ENCODE data around the gene PIEZO1. TPM values are rescaled to one million over a fixed set of nuclear protein-coding genes. Genes with fewer than 3 reads are reported as not detected.

PIEZO1 gene
- total RNA-seq, 6 donors from 2014 or later = 107 to 535 (median 239) TPM

DNA sequence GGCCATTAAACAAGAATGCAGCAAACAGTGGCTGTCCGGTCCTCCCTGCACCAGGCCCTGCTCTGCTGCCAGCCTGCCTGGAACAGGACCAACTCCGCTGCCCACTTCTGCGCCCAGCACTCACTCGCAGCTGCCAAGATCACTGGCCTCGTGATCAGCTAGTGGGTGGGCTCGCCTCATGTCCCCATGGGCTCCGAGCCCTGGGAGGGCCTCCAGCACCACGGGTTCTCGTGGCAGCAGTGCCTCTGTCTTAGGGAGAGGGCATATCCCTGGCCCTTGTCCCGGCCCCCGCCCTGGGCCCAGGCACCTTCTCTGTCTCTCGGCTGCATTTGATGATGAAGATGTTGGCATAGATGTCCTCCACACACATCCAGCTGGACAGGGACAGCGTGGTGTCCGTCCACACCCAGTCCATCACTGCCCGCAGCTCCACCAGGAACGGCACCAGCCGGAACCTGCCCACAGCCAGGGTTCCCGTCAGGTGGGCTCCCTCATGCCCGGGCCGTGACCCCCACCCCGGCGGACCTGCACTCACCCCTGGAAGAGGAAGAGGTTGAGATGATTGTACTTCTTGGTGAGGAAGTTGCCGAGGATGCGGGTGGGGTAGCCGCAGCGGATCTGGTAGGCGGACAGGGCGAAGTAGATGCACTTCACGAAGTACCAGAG, 65.6 kb downstream of the PIEZO1 start:
- no peak overlapping the region for H3K4me3 ChIP-seq
- DNase-seq (peak in 1 of 2 donors; percentile 75), ATAC-seq (ENCODE audit: low FRiP score in 2 of 2) (no peak)
- no peaks in the 10 kb centered on the region for H3K27me3 ChIP-seq
- no peaks in the 10 kb centered on the region for H3K4me1 ChIP-seq
- H3K9me3 ChIP-seq = no peaks in the 10 kb centered on the region
- 84% methylated on average over 22 to 27 of the region's 29 CpGs for WGBS, 2 donors
- TF ChIP-seq POLR2A (IDR thresholded peaks at IDR 0.05) = no peak
- TF ChIP-seq EP300 (IDR thresholded peaks at IDR 0.05) = no peak
- no peak for TF ChIP-seq POLR2AphosphoS5 (IDR thresholded peaks at IDR 0.05)
- TF ChIP-seq, protein P1, sequence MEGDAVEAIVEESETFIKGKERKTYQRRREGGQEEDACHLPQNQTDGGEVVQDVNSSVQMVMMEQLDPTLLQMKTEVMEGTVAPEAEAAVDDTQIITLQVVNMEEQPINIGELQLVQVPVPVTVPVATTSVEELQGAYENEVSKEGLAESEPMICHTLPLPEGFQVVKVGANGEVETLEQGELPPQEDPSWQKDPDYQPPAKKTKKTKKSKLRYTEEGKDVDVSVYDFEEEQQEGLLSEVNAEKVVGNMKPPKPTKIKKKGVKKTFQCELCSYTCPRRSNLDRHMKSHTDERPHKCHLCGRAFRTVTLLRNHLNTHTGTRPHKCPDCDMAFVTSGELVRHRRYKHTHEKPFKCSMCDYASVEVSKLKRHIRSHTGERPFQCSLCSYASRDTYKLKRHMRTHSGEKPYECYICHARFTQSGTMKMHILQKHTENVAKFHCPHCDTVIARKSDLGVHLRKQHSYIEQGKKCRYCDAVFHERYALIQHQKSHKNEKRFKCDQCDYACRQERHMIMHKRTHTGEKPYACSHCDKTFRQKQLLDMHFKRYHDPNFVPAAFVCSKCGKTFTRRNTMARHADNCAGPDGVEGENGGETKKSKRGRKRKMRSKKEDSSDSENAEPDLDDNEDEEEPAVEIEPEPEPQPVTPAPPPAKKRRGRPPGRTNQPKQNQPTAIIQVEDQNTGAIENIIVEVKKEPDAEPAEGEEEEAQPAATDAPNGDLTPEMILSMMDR (IDR thresholded peaks at IDR 0.05) = no peak
- H3K36me3 ChIP-seq = peaks cover 30 to 100% (median 99%) of the 10 kb centered on the region in 4 donors
- no peak overlapping the region for H3K27ac ChIP-seq

DNA sequence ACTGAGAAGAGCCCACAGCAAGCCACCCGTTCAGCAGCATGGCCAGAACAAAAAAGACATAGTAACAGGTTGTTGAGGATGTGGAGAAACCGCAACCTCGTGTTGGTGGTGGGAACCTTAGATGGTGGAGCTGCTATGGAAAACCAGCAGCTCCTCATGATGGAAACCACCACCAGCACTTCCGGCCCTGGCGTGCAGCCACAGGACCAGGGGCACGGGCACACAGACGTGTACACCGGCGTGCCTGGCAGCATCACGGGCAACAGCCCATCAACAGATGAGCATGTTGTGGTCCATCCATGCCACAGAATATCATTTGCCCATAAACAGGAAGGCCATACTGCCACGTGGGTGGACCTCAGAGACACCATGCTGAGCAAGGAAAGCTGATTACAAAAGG, 66.8 kb downstream of the PIEZO1 start:
- Histone ChIP-seq H3K36me3 (peaks cover 32 to 100% (median 99%) of the 10 kb centered on the region in 4 donors), H3K9me3 (no peaks in the 10 kb centered on the region)
- WGBS, 2 donors = 86 to 92% methylated on average over 11 of the region's 11 CpGs

DNA sequence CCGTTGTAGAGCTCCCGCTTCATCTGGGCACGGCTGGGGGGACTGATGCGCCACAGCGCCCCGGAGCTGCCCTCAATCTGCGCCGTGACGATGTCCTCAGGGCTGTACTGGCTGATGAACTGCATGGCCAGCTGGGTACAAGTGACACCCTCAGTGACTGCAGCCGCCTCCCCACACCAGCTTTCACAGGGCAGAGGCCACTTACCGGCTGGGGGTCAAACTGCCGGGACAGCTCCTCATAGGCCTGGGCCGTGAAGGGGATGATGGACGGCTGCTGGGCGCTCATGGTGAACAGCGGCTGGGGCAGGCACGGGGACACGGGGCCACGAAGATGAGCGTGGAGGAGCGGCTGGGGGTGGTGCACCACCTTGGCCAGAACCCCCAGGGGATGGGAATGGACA, 68.4 kb downstream of the PIEZO1 start:
- Histone ChIP-seq H3K36me3 (peaks cover 32 to 85% (median 83%) of the 10 kb centered on the region in 4 donors), H3K9me3 (no peaks in the 10 kb centered on the region), H3K4me1 (no peaks in the 10 kb centered on the region), H3K27ac (no peak overlapping the region), H3K4me3 (no peak overlapping the region), H3K27me3 (no peaks in the 10 kb centered on the region)
- 96 to 97% methylated on average over 15 to 20 of the region's 21 CpGs for WGBS, 2 donors
- ATAC-seq (ENCODE audit: low FRiP score in 2 of 2) (no peak), DNase-seq (peak in 1 of 2 donors; percentile 52)
- TF ChIP-seq EP300 (IDR thresholded peaks at IDR 0.05) (no peak), POLR2AphosphoS5 (IDR thresholded peaks at IDR 0.05) (no peak), POLR2A (IDR thresholded peaks at IDR 0.05) (no peak)
- TF ChIP-seq, protein P1 (IDR thresholded peaks at IDR 0.05) = no peak

More for the DNA sequence above, 66.8 kb downstream of the PIEZO1 start:
- no peak overlapping the region for H3K4me3 ChIP-seq
- no peak overlapping the region for H3K27ac ChIP-seq
- ATAC-seq (ENCODE audit: low FRiP score in 2 of 2) = no peak
- no peaks in the 10 kb centered on the region for H3K27me3 ChIP-seq
- no peaks in the 10 kb centered on the region for H3K4me1 ChIP-seq
- DNase-seq = peak in 1 of 2 donors; percentile 54
- TF ChIP-seq EP300 (IDR thresholded peaks at IDR 0.05) (no peak), POLR2A (IDR thresholded peaks at IDR 0.05) (no peak)
- TF ChIP-seq, protein P1 (IDR thresholded peaks at IDR 0.05) = no peak

GRCh38 chr16:88716201-88716600, 68.8 kb downstream of the PIEZO1 start:
- Histone ChIP-seq H3K9me3 (no peaks in the 10 kb centered on the region), H3K36me3 (peaks cover 31 to 81% (median 79%) of the 10 kb centered on the region in 4 donors), H3K4me1 (no peaks in the 10 kb centered on the region), H3K4me3 (no peak overlapping the region), H3K27ac (no peak overlapping the region), H3K27me3 (no peaks in the 10 kb centered on the region)
- ATAC-seq (ENCODE audit: low FRiP score in 2 of 2) = peak in 1 of 2 donors; percentile 3
- WGBS, 2 donors = 92 to 98% methylated on average over 2 to 6 of the region's 15 CpGs
- DNase-seq = peak in 1 of 2 donors; percentile 75
- TF ChIP-seq POLR2A (IDR thresholded peaks at IDR 0.05) (no peak), EP300 (IDR thresholded peaks at IDR 0.05) (no peak), POLR2AphosphoS5 (IDR thresholded peaks at IDR 0.05) (no peak)
- TF ChIP-seq, protein P1 (IDR thresholded peaks at IDR 0.05) = no peak
